HG02938 (cell line): Measurements from ENCODE around the gene NDUFV1.
"Not testable (repeated sequence)": the region's sequence is repeated elsewhere in the genome, so short reads cannot be mapped to it uniquely, and the experiment has no call there.

Source experiments
- ATAC-seq: cut with Tn5 transposase; IDR thresholded peaks from one replicate; pipeline ENCODE4 v1.9.1; 2021; ENCODE audit warnings: mild to moderate bottlenecking, moderate library complexity; ENCODE audit not compliant: unreplicated experiment

NDUFV1 gene

GRCh38 chr11:67585911-67586310 is 20.8 kb upstream of the NDUFV1 start:
- ATAC-seq, result no peak

- no peak for ATAC-seq
These were observed 20.0 kb upstream of the NDUFV1 start for GRCh38 chr11:67586568-67587250.

GRCh38 chr11:67588136-67588503 is 18.6 kb upstream of the NDUFV1 start:
- ATAC-seq, result peak; percentile 32

- not testable (repeated sequence) for ATAC-seq
These were observed 17.8 kb upstream of the NDUFV1 start for GRCh38 chr11:67588899-67589415.

GRCh38 chr11:67592880-67593564 is 13.7 kb upstream of the NDUFV1 start:
- no peak for ATAC-seq

- ATAC-seq, result no peak
These were observed 13.2 kb upstream of the NDUFV1 start for GRCh38 chr11:67593565-67593905.

- ATAC-seq, result no peak
These were observed 12.3 kb upstream of the NDUFV1 start for GRCh38 chr11:67594480-67594879.

- ATAC-seq, result no peak
These were observed 9.9 kb upstream of the NDUFV1 start for GRCh38 chr11:67596753-67597300.

GRCh38 chr11:67597458-67597857 is 9.3 kb upstream of the NDUFV1 start:
- not testable (repeated sequence) for ATAC-seq

GRCh38 chr11:67597963-67598362 is 8.8 kb upstream of the NDUFV1 start:
- ATAC-seq, result not testable (repeated sequence)

GRCh38 chr11:67599149-67599548 is 7.6 kb upstream of the NDUFV1 start:
- ATAC-seq, result no peak

GRCh38 chr11:67600324-67601029 is 6.3 kb upstream of the NDUFV1 start:
- no peak for ATAC-seq

GRCh38 chr11:67601098-67601497 is 5.6 kb upstream of the NDUFV1 start:
- no peak for ATAC-seq

- ATAC-seq, result not testable (repeated sequence)
These were observed 2.6 kb upstream of the NDUFV1 start for GRCh38 chr11:67604119-67604518.

- no peak for ATAC-seq
These were observed 1.9 kb upstream of the NDUFV1 start for GRCh38 chr11:67604815-67605214.

GRCh38 chr11:67605231-67606011 is 1.3 kb upstream of the NDUFV1 start:
- no peak for ATAC-seq

GRCh38 chr11:67606093-67606491 is 644 bp upstream of the NDUFV1 start:
- ATAC-seq, result no peak

- ATAC-seq, result no peak
These were observed 771 bp downstream of the NDUFV1 start for GRCh38 chr11:67607507-67607906.

- ATAC-seq, result no peak
These were observed 1.8 kb downstream of the NDUFV1 start for GRCh38 chr11:67608486-67608885.

- no peak for ATAC-seq
These were observed 2.6 kb downstream of the NDUFV1 start for GRCh38 chr11:67609316-67609715.
